Mesothelial cell of epicardium (in vitro differentiated cells): ENCODE measurements around the gene HAUS7. TPM values are rescaled to one million over a fixed set of nuclear protein-coding genes. Genes with fewer than 3 reads are reported as not detected.

Experiments
- DNase-seq, 2 experiments: peaks; one replicate each; pipeline ENCODE4 v3.0.0; 2021; ENCODE audit warnings: low spot score in 2 of 2; ENCODE audit not compliant: unreplicated experiment in 2 of 2
- H3K27ac Mint-ChIP-seq: 2 replicates; pipeline ENCODE4 v1.8.0; 2021; ENCODE audit warnings: mixed read lengths
- H3K27me3 Mint-ChIP-seq: 2 replicates; pipeline ENCODE4 v1.8.0; 2021; ENCODE audit warnings: low read depth, mixed read lengths
- H3K36me3 Mint-ChIP-seq: 2 replicates; pipeline ENCODE4 v1.8.0; 2021; ENCODE audit warnings: mixed read lengths
- H3K4me1 Mint-ChIP-seq: 2 replicates; pipeline ENCODE4 v1.8.0; 2021; ENCODE audit warnings: mixed read lengths
- H3K4me3 Mint-ChIP-seq: 2 replicates; pipeline ENCODE4 v1.8.0; 2021; ENCODE audit warnings: mild to moderate bottlenecking, moderate library complexity, mixed read lengths
- H3K9me3 Mint-ChIP-seq: 2 replicates; pipeline ENCODE4 v1.8.0; 2021; ENCODE audit warnings: mixed read lengths
- total RNA-seq: library from RNA; stranded (reverse); gene quantifications from 3 replicates; pipeline ENCODE4 v1.2.1, GENCODE V29; 2021
- TF ChIP-seq, protein P1 (sequence below): fragments of 200-600 bp; sonication (generic); IDR thresholded peaks from one replicate; pipeline ENCODE4 v1.5.0; 2021; ENCODE audit warnings: antibody characterized with exemption; ENCODE audit not compliant: unreplicated experiment

HAUS7 gene
- total RNA-seq, 1 donor from 2014 or later = 24.7 TPM

DNA sequence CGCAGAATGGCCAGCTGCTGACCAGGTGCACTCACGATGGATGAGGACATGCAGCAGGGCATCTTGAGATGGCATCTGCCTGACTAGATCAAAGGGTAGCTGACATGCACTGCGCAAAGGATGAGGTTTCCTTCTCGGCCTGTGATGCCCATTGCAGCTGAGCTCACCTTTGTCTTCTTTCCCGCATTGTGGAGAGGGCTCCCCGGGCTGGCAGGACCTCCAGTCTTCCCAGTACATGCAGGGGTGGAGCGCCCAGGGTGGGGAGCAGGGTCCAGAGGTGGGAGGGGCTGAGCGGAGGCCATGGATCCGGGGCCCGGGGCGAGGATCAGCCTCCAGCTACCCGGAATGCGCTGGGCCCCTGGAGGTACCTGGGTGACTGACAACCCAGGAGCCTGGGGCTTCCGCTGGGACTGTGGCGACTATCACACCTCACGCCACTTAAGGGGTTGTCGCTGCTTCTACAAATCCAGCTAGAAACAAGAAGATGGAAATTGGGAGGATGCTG lies 36.5 kb downstream of the HAUS7 start:
- H3K27ac Mint-ChIP-seq = no peak overlapping the region
- H3K4me1 Mint-ChIP-seq = no peaks in the 10 kb centered on the region
- no peak for DNase-seq
- no peaks in the 10 kb centered on the region for H3K36me3 Mint-ChIP-seq
- no peaks in the 10 kb centered on the region for H3K27me3 Mint-ChIP-seq
- H3K4me3 Mint-ChIP-seq = no peak overlapping the region
- peaks cover 15% of the 10 kb centered on the region for H3K9me3 Mint-ChIP-seq
- TF ChIP-seq, protein P1, sequence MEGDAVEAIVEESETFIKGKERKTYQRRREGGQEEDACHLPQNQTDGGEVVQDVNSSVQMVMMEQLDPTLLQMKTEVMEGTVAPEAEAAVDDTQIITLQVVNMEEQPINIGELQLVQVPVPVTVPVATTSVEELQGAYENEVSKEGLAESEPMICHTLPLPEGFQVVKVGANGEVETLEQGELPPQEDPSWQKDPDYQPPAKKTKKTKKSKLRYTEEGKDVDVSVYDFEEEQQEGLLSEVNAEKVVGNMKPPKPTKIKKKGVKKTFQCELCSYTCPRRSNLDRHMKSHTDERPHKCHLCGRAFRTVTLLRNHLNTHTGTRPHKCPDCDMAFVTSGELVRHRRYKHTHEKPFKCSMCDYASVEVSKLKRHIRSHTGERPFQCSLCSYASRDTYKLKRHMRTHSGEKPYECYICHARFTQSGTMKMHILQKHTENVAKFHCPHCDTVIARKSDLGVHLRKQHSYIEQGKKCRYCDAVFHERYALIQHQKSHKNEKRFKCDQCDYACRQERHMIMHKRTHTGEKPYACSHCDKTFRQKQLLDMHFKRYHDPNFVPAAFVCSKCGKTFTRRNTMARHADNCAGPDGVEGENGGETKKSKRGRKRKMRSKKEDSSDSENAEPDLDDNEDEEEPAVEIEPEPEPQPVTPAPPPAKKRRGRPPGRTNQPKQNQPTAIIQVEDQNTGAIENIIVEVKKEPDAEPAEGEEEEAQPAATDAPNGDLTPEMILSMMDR = no peak

DNA sequence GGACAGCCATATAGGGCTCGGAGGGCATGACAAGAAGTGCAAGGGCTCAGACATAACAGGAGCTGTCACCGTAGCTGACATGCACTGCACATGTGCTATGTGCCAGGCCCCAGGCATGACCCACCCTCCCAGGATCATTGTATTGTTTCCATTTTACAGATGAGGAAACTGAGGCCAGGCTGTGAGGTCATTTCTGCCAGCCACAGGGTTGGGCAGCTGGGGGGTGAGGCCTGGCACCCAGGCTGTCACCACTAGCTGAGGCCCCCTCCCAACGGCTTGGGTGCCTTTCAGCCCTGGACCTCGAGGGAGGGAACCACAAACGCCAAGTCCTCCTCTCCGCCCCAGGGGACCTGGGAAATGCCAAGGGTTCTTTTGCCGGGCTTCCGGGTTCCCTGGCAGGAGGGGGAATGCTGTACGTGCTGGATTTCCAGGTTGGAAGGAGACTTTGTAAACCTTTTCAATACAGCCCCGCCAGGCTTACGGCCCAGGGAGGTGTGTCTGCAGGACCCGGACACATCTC lies 37.2 kb downstream of the HAUS7 start:
- DNase-seq = no peak
- H3K9me3 Mint-ChIP-seq = peaks cover 20% of the 10 kb centered on the region
- no peaks in the 10 kb centered on the region for H3K27me3 Mint-ChIP-seq
- TF ChIP-seq, protein P1 = no peak
- H3K4me3 Mint-ChIP-seq = no peak overlapping the region
- no peak overlapping the region for H3K27ac Mint-ChIP-seq
- H3K36me3 Mint-ChIP-seq = no peaks in the 10 kb centered on the region
- no peaks in the 10 kb centered on the region for H3K4me1 Mint-ChIP-seq

DNA sequence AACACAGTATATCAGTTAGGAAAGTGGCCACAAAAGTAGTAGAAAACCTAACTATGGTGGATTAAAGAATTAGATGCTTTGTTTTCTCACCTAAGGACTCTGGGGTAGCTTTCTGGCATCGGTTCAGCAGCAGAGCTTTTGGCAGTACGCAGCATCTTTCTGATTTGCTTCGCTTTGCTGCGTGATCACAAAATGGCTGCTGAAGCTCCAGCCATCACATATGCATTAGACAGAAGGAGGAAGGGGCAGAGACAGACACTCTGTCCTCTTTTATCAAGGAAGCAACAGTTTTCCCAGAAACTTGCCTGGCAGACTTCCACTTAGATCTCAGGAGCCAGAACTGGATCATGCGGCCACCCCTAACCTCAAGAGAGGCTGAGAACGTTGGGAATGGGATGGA lies 39.6 kb downstream of the HAUS7 start:
- Mint-ChIP-seq H3K36me3 (peaks cover 1% of the 10 kb centered on the region), H3K27me3 (no peaks in the 10 kb centered on the region), H3K4me3 (no peak overlapping the region), H3K4me1 (no peaks in the 10 kb centered on the region), H3K27ac (no peak overlapping the region), H3K9me3 (peaks cover 33% of the 10 kb centered on the region)
- no peak for DNase-seq
- TF ChIP-seq, protein P1 = no peak

DNA sequence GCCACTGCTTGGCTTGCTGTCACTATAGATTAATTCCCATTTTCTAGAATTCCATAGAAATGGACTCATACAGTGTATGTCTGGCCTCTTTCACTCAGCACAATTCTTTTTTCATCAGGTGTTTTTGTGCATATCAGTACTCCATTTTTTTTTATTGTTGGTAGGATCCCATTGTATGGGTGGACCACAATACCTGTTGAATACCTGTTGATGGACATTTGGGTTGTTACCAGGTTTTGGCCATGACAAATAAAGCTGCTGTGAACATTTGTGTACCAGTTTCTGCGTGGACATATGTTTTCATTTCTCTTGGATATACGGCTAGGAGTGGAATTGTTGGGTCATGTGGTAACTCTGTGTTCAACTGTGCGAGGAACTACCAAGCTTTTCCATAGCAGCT lies 44.2 kb downstream of the HAUS7 start:
- Mint-ChIP-seq H3K4me3 (no peak overlapping the region), H3K27me3 (no peaks in the 10 kb centered on the region), H3K9me3 (peaks cover 39% of the 10 kb centered on the region), H3K27ac (no peak overlapping the region), H3K36me3 (peaks cover 1% of the 10 kb centered on the region), H3K4me1 (no peaks in the 10 kb centered on the region)
- TF ChIP-seq, protein P1 = no peak
- DNase-seq = no peak

DNA sequence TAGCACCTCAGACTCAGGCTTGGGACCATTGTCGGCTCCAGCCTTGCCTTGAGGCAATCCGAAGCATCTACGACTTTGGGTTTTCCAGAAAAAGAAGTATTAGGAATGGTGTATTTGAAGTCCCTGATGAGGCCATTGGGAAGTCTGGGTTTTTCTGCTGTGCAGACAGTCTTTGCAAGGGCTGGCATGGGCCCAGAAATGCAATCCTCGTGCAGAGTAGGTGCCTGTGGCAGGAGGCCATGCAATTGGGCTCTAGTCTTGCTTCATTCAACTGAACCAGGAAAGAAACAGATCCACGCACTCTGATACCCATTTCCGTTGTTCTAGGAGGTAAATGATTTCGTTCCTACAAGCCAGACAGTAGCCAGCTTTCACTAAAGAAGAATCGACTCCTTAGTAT lies 46.7 kb downstream of the HAUS7 start:
- H3K27ac Mint-ChIP-seq = no peak overlapping the region
- TF ChIP-seq, protein P1 = no peak
- no peak for DNase-seq
- H3K4me3 Mint-ChIP-seq = no peak overlapping the region
- H3K9me3 Mint-ChIP-seq = peaks cover 24% of the 10 kb centered on the region
- H3K36me3 Mint-ChIP-seq = peaks cover 1% of the 10 kb centered on the region
- no peaks in the 10 kb centered on the region for H3K27me3 Mint-ChIP-seq
- no peaks in the 10 kb centered on the region for H3K4me1 Mint-ChIP-seq

DNA sequence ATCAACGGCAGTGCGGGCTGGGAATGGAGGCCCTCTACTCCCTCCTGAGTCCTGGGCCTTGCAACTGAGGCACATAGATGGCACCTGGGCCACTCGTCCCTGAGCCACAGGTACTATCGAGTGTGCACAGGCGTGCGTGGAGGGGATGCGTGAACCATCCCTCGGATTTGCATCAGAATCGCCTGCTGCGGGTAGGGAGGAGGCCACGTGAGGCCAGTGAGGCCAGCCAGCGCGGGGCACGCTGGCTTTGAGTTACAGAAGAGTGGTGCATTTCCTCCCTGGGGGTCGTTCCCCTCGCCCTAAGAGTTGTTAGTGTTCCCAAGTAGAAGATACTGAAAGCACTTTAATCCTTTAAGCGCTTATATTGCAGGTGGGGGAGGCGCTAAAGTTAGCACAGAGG lies 48.5 kb downstream of the HAUS7 start:
- H3K4me3 Mint-ChIP-seq = no peak overlapping the region
- H3K27ac Mint-ChIP-seq = no peak overlapping the region
- no peaks in the 10 kb centered on the region for H3K4me1 Mint-ChIP-seq
- H3K9me3 Mint-ChIP-seq = peaks cover 15% of the 10 kb centered on the region
- peaks cover 1% of the 10 kb centered on the region for H3K36me3 Mint-ChIP-seq
- H3K27me3 Mint-ChIP-seq = no peaks in the 10 kb centered on the region
- TF ChIP-seq, protein P1 = no peak
- no peak for DNase-seq
